ENCODE measurements around the gene SLCO3A1.
"Not testable (repeated sequence)": the region's sequence is repeated elsewhere in the genome, so short reads cannot be mapped to it uniquely, and the experiment has no call there.

SLCO3A1 gene

GRCh38 chr15:92070251-92070650 is 216.7 kb downstream of the SLCO3A1 start:
- DNase-seq (ENCODE audit: low read depth in 3 of 3) = not testable (repeated sequence)

GRCh38 chr15:92071045-92071634 is 217.6 kb downstream of the SLCO3A1 start:
- no peak for DNase-seq (ENCODE audit: low read depth in 3 of 3)

GRCh38 chr15:92073044-92073785 is 219.7 kb downstream of the SLCO3A1 start:
- DNase-seq (ENCODE audit: low read depth in 3 of 3) = no peak

GRCh38 chr15:92074101-92074500 is 220.6 kb downstream of the SLCO3A1 start:
- DNase-seq (ENCODE audit: low read depth in 3 of 3) = no peak

- no peak for DNase-seq (ENCODE audit: low read depth in 3 of 3)
Measured at GRCh38 chr15:92074646-92075045, 221.1 kb downstream of the SLCO3A1 start.

GRCh38 chr15:92075764-92076163 is 222.3 kb downstream of the SLCO3A1 start:
- DNase-seq (ENCODE audit: low read depth in 3 of 3) = no peak

- DNase-seq (ENCODE audit: low read depth in 3 of 3) = no peak
Measured at GRCh38 chr15:92076541-92076940, 223.0 kb downstream of the SLCO3A1 start.

GRCh38 chr15:92077353-92078085 is 224.0 kb downstream of the SLCO3A1 start:
- DNase-seq (ENCODE audit: low read depth in 3 of 3) = peak; percentile 53 to 63 (median 57)

- no peak for DNase-seq (ENCODE audit: low read depth in 3 of 3)
Measured at GRCh38 chr15:92078270-92078669, 224.8 kb downstream of the SLCO3A1 start.

- DNase-seq (ENCODE audit: low read depth in 3 of 3) = peak in 2 of 3 donors; percentile 23 to 31
Measured at GRCh38 chr15:92079047-92079446, 225.5 kb downstream of the SLCO3A1 start.

- no peak for DNase-seq (ENCODE audit: low read depth in 3 of 3)
Measured at GRCh38 chr15:92079647-92080255, 226.2 kb downstream of the SLCO3A1 start.

- peak; percentile 32 to 53 (median 38) for DNase-seq (ENCODE audit: low read depth in 3 of 3)
Measured at GRCh38 chr15:92082006-92082843, 228.7 kb downstream of the SLCO3A1 start.

GRCh38 chr15:92083190-92083589 is 229.7 kb downstream of the SLCO3A1 start:
- DNase-seq (ENCODE audit: low read depth in 3 of 3) = no peak

- no peak for DNase-seq (ENCODE audit: low read depth in 3 of 3)
Measured at GRCh38 chr15:92087211-92087610, 233.7 kb downstream of the SLCO3A1 start.

GRCh38 chr15:92091155-92091734 is 237.7 kb downstream of the SLCO3A1 start:
- DNase-seq (ENCODE audit: low read depth in 3 of 3) = no peak

GRCh38 chr15:92092289-92093105 is 239.0 kb downstream of the SLCO3A1 start:
- no peak for DNase-seq (ENCODE audit: low read depth in 3 of 3)

GRCh38 chr15:92095693-92096092 is 242.2 kb downstream of the SLCO3A1 start:
- DNase-seq (ENCODE audit: low read depth in 3 of 3) = no peak

- peak in 1 of 3 donors; percentile 17 for DNase-seq (ENCODE audit: low read depth in 3 of 3)
Measured at GRCh38 chr15:92097474-92098178, 244.1 kb downstream of the SLCO3A1 start.

GRCh38 chr15:92098869-92099268 is 245.4 kb downstream of the SLCO3A1 start:
- no peak for DNase-seq (ENCODE audit: low read depth in 3 of 3)
